IPS-NIHi11 (cell line): ENCODE results near the gene FMNL2.

Source experiments
- DNase-seq: peaks from one replicate; pipeline ENCODE4 v3.0.0; 2012; ENCODE audit warnings: mixed read lengths, low spot score

Gene FMNL2

GRCh38 chr2:152339556-152340286 lies 4.7 kb downstream of the FMNL2 start:
- DNase-seq, result no peak

GRCh38 chr2:152342259-152343046 lies 7.5 kb downstream of the FMNL2 start:
- no peak for DNase-seq

GRCh38 chr2:152343426-152343825 lies 8.5 kb downstream of the FMNL2 start:
- DNase-seq, result no peak

- no peak for DNase-seq
Measured at GRCh38 chr2:152344579-152345195, 9.7 kb downstream of the FMNL2 start.

GRCh38 chr2:152347076-152347475 lies 12.1 kb downstream of the FMNL2 start:
- no peak for DNase-seq

GRCh38 chr2:152348388-152348787 lies 13.4 kb downstream of the FMNL2 start:
- DNase-seq, result no peak

- no peak for DNase-seq
Measured at GRCh38 chr2:152349416-152349815, 14.4 kb downstream of the FMNL2 start.

GRCh38 chr2:152350155-152350679 lies 15.2 kb downstream of the FMNL2 start:
- DNase-seq, result no peak

GRCh38 chr2:152352616-152353015 lies 17.6 kb downstream of the FMNL2 start:
- DNase-seq, result no peak

GRCh38 chr2:152353364-152353763 lies 18.4 kb downstream of the FMNL2 start:
- no peak for DNase-seq

GRCh38 chr2:152354069-152354755 lies 19.2 kb downstream of the FMNL2 start:
- no peak for DNase-seq

- DNase-seq, result no peak
Measured at GRCh38 chr2:152354909-152355308, 19.9 kb downstream of the FMNL2 start.

- no peak for DNase-seq
Measured at GRCh38 chr2:152355409-152355831, 20.4 kb downstream of the FMNL2 start.

- DNase-seq, result no peak
Measured at GRCh38 chr2:152359573-152360363, 24.8 kb downstream of the FMNL2 start.

- DNase-seq, result no peak
Measured at GRCh38 chr2:152363936-152364335, 29.0 kb downstream of the FMNL2 start.

- no peak for DNase-seq
Measured at GRCh38 chr2:152367547-152368390, 32.8 kb downstream of the FMNL2 start.

GRCh38 chr2:152369176-152369860 lies 34.3 kb downstream of the FMNL2 start:
- no peak for DNase-seq

GRCh38 chr2:152370783-152371182 lies 35.8 kb downstream of the FMNL2 start:
- DNase-seq, result no peak

- no peak for DNase-seq
Measured at GRCh38 chr2:152372438-152372984, 37.5 kb downstream of the FMNL2 start.
